ENCODE measurements around the gene DRG1. TPM values are rescaled to one million over a fixed set of nuclear protein-coding genes. Genes with fewer than 3 reads are reported as not detected.
"Not testable (repeated sequence)": the region's sequence is repeated elsewhere in the genome, so short reads cannot be mapped to it uniquely, and the experiment has no call there.

Gene DRG1
- total RNA-seq, 1 experiment from 2014 or later = 17.4 TPM

DNA sequence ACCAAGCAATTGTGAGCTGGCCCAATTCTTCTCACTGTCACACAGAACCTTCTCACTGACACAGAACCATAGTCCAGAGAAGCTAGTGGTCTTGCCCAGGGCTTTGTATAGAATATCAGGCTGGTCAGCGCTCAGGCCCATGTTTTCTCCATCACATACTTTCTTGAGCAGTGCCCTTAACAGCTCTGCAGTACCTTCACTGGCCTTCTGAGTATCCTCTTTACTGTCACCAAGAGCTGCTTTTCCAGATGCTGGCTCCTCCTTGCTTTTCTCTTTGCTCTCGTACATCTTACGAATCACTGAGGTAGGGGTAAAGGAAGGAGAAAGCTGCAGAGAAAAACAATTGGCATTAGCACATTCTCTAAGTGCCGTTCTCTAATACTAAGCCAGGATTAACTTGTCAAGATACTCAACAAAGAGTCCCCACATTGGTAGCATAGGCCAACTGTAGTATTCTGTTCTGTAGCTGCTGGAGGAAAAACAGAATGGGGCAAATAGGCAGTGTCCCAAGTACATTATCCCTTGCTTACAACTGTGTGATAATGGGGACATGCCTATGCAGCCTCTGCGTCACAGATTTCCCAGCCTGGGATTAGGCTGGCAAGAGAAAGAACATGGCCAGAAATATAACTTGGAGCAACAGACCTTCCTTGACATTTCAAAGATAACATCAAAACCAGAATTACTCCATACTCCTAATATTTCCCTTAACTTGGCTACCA, 43.5 kb downstream of the DRG1 start:
- no peak for DNase-seq (ENCODE audit: low spot score)

DNA sequence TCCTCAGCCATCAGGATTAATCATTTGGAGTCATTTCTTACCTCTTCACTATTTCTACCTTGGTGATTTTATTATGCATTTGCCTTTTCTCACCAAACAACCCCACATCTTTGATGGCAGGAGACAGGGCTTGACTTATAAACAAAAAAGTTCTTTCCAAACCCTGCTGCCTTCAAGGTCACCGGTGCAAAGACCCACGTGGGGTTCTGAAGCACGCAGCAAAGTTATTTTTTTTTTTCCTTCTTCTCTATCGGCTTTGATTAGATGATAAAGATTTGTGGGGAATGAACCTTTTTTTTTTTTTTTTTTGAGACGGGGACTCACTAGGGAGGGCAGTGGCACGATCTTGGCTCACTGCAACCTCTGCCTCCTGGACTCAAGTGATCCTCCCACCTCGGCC, 44.1 kb downstream of the DRG1 start:
- no peak for DNase-seq (ENCODE audit: low spot score)

DNA sequence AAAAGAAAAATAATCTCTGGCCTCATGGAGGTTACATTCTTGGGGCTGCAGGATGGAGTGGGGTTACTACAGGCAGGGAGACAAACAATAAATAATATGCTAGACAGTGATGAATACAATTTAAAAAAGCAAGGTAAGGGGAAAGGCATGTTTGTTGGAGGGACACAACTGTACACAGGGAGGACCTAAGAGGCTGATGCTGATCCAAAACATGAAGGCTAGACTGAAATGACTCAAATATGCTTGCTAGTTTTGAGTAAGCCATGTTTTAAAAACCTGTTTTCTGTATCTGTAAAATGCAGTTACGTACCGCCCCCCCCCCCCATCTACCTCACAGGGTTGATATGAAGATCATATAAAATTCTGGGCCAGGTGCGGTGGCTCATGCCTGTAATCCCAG, 46.2 kb downstream of the DRG1 start:
- no peak for DNase-seq (ENCODE audit: low spot score)

DNA sequence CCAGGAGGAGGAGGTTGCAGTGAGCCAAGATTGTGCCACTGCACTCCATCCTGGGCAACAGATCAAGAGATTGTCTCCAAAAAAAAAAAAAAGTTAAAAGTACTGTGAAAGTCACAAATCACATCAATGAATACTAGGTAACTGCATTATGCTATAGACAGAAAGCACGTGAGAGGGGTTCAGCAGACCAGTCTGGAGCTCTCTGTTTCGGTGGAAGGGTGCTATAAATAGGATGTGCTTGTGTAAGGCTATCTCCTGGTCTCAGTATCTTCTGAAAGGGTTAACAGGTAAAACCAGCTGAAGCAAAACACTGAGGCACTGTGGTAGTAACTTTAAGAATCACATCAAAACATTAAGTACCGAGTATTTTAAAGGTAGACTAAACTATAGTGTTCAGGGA, 46.8 kb downstream of the DRG1 start:
- DNase-seq (ENCODE audit: low spot score) = no peak

DNA sequence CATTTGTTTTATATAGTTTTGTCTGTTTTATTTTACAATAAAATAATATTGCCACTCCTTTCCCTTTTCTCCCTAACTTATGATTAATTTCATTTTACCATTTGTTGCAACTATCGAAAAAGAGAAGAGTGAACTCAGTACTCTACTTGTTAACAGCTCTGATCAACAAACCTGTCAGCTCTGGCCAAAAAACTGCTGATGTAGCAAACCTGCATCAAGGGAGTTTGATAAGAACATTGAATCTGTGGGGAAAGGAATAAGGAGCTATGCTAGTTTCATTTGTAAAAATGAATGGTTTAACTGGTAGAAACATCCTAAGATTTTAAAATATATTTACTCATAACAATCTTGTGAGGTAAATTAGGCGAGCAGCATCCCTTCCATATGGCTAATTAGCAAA, 47.4 kb downstream of the DRG1 start:
- no peak for DNase-seq (ENCODE audit: low spot score)

DNA sequence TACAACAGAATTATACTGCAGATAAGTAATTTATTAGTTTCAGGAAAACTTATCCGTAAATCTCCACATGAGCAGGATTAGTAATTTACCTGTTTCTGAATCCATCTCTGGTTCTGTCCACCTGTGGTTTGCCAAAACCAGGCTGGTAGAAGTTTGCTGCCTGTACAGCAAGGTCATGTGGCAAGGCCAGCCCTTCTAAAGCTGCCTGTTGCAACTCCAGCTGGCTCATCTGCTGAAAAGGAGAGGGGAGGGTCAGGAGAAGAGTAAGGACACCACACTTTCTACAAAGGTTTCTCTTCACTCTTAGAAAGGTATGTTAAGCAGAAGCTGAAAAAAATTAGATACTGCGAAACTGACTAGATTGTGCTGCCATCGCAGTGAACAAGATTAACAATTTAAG, 47.9 kb downstream of the DRG1 start:
- DNase-seq (ENCODE audit: low spot score) = no peak

DNA sequence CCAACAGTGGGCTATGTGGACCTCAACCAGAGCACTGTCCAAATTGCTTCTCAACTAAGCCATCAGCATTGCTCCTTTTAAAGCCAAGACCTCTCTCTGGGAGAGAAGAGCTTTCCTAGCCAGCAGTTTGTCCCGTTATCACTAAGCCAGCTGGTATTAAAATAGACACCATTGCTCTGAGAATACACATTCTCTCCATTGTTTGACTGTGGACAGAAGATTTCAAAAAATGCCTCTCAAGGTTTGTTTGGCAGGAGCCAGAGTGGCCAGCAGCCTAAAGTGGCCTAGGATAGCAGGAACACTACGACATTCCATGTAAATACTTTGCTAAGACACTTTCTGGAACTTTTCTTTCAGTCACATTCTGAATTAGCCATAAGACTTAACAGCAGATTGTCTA, 49.0 kb downstream of the DRG1 start:
- no peak for DNase-seq (ENCODE audit: low spot score)

DNA sequence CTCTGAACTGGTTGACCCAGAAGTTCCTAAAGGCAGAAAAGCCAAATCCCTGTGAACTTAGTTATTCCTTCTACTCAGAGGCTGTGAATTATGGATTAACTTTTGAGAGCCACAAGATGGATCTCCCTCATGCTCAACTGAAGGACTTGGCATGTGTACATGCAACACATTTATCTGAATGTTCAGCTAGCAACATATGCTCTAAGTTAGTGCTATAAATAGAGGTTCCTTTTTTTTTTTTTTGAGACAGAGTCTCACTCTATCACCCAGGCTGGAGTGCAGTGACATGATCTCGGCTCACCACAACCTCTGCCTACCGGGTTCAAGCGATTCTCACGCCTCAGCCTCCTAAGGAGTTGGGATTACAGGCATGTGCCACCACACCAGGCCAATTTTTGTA, 50.1 kb downstream of the DRG1 start:
- no peak for DNase-seq (ENCODE audit: low spot score)

- peak; percentile 47 for DNase-seq (ENCODE audit: low spot score)
Observed at GRCh38 chr22:31451709-31452571, 52.5 kb downstream of the DRG1 start.

- DNase-seq (ENCODE audit: low spot score) = no peak
Observed at GRCh38 chr22:31461699-31462098, 62.3 kb downstream of the DRG1 start.

- DNase-seq (ENCODE audit: low spot score) = no peak
Observed at GRCh38 chr22:31465307-31465706, 65.9 kb downstream of the DRG1 start.

DNA sequence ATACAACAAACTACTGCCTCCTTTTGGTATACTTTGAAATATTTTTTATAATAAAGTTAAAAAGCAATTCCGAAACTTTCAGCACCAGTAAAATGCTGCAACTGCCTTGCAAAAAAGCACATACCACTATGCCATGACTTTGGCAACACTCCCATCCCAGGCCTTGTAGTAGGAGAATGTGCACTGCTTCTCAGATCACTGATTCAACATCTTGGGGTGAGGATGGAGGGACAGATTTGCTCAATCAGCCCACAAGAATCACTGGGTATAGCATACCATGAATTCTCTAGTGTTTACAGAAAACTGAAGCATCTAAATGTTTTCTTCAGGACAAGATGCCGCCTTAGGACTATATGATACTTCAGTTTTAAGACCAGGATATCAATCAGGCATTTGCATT, 75.3 kb downstream of the DRG1 start:
- DNase-seq (ENCODE audit: low spot score) = no peak

GRCh38 chr22:31475800-31476199, 76.4 kb downstream of the DRG1 start:
- DNase-seq (ENCODE audit: low spot score) = no peak

GRCh38 chr22:31477329-31477728, 77.9 kb downstream of the DRG1 start:
- no peak for DNase-seq (ENCODE audit: low spot score)

- no peak for DNase-seq (ENCODE audit: low spot score)
Observed at GRCh38 chr22:31481129-31481528, 81.7 kb downstream of the DRG1 start.

DNA sequence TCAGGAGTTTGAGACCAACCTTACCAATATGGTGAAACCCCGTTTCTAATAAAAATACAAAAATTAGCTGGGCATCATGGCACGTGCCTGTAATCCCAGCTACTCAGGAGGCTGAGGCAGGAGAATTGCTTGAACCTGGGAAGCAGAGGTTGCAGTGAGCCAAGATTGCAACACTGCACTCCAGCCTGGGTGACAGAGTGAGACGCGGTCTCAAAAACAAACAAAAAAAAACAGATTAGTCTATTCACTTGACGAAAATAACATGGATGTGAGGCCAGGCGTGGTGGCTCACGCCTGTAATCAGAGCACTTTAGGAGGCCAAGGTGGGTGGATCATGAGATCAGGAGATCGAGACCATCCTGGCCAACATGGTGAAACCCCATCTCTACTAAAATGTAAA, 83.1 kb downstream of the DRG1 start:
- DNase-seq (ENCODE audit: low spot score) = not testable (repeated sequence)

Small RNA genes lying within 50 kb of the gene (small RNA-seq; reads per million reads assigned to genes)
- gene RNU6-28P (not detected), gene RNU6-338P (not detected)

Other genes starting within 250 kb of the DRG1 start
- 10.7 and 13.4 TPM in 2 replicates for gene RNF185, start 239.4 kb upstream of the DRG1 start, total RNA-seq (2014; rRNA removed; shearing (Covaris generic))
- gene LIMK2, start 187.3 kb upstream of the DRG1 start, total RNA-seq (2014; rRNA removed; shearing (Covaris generic)) = 24.4 and 28.4 TPM in 2 replicates
- 1.6 and 2.3 TPM in 2 replicates for gene PIK3IP1, start 107.1 kb upstream of the DRG1 start, total RNA-seq (2014; rRNA removed; shearing (Covaris generic))
- 42.8 and 44.2 TPM in 2 replicates for gene PATZ1, start 53.3 kb upstream of the DRG1 start, total RNA-seq (2014; rRNA removed; shearing (Covaris generic))
- 3.9 and 4.3 TPM in 2 replicates for gene EIF4ENIF1, start 90.2 kb downstream of the DRG1 start, total RNA-seq (2014; rRNA removed; shearing (Covaris generic))
- gene SFI1, start 96.9 kb downstream of the DRG1 start, total RNA-seq (2014; rRNA removed; shearing (Covaris generic)) = 20.5 and 26.1 TPM in 2 replicates